Left hindlimb (tissue), 1 donor: ENCODE measurements around the gene NGB.
"Not testable (repeated sequence)": the region's sequence is repeated elsewhere in the genome, so short reads cannot be mapped to it uniquely, and the experiment has no call there.

Experiments used
- DNase-seq: peaks from one replicate; pipeline ENCODE4 v3.0.0-alpha.2; 2018

Gene NGB

GRCh38 chr14:77271113-77271710, at the start of gene NGB:
Gene NGB (minus strand): TSS chr14:77271206. CDS start chr14:77270937, 269 bp downstream.
- DNase-seq: no peak

DNA sequence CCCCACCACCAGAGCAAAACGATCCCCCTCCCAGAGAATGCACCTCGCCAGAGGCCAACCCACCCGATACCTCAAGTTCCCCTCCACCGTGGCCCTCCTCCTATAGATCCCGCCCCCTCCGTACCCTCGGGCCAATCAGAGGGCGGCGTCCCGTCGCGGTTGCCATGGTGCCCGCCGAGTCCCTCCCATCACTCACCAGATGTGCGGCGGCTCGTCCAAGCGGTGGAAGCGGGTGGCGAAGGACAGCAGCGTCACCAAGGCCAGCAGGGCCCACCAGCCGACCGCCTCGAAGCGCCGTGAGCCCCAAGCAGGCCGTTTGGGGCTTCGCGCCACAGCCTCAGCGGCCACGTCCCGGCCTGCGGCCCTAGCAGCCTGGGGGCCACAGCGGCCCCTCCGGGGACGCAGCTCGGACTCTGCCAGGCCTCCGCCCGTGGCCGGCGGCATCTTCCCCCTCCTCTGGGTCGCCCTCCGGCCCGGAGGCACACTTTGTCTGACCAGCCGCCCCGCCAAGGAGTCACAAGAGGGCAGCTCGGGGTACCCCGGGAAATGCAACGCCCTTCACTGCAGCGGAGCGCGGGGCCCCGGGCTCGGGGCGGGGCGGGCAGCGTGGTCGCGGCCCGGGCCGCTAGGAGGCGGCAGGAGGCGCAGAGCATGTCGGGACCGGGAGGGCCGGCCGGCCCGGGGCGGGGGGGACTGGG, 49.4 kb upstream of the NGB start, which contains the start of gene POMT2:
Gene POMT2 (minus strand): TSS at position 646 of the 698 bp plus-strand sequence. CDS start 202 bp downstream, at position 444.
- peak; percentile 96 for DNase-seq

DNA sequence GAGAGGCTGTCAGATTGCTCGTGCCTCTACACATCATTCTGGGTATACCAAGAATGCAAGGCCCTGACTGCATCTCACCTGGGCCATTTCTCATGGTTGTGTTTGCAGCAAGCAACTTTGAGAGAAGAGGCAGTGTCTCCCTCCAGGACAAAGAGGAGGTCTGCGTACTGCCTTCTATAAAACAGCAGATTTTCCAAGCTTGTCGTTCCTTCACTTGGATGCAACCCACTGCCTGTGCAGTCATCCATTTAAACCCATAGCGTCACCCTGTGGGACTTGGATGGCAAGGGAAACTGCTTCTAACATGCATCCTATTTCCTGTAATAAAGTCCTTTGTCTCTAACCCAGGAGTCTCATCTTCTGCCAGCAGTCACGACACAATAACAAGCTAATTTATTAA, 48.4 kb upstream of the NGB start:
- DNase-seq: no peak

GRCh38 chr14:77318756-77319155, 47.8 kb upstream of the NGB start:
- DNase-seq: not testable (repeated sequence)

DNA sequence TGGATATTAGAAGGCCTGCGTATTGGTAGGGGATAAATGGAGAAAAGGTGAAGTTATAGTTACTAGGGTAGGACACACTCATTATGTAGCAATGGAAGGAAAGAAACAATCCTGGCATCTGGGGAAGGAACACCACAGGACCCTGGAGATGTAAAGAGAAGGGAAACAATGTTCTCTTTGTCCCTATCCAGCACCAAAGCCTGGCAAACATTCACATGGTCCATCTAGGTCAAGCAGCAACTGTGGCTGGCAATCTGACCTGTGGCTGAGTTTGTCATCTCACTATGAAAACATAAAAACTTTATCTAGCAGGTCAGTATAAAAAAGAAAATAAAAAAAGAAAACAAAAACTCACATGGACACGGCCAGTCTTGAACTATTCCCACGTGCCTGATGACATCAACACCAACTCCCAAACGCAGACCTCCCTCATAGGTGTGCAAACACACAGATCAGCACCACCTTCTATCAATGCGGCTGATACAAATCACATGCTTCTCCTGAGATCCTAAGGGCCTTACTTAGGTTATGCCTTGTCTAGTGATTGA, 47.1 kb upstream of the NGB start:
- DNase-seq: no peak

DNA sequence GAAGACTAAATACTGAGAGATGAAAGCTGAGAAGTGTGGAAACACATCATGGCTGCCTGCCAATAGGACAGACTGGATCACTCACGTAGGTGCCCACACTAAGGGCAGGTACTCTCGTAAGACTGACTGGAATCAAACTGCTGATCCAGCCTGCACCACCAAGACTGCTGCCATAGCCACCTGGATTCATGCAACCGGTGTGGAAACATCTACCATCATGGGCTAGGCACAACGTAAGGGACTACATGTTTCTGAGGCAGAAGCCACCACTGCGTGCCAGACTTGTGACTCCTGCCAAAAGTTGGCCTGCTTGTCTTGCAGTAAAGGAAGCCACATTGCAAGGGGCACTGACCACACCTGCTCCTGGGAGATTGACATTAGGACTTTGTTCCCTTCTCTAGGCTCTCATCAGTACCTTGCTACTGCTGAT, 45.9 kb upstream of the NGB start:
- no peak for DNase-seq

GRCh38 chr14:77316195-77316505, 45.1 kb upstream of the NGB start:
- DNase-seq: no peak

DNA sequence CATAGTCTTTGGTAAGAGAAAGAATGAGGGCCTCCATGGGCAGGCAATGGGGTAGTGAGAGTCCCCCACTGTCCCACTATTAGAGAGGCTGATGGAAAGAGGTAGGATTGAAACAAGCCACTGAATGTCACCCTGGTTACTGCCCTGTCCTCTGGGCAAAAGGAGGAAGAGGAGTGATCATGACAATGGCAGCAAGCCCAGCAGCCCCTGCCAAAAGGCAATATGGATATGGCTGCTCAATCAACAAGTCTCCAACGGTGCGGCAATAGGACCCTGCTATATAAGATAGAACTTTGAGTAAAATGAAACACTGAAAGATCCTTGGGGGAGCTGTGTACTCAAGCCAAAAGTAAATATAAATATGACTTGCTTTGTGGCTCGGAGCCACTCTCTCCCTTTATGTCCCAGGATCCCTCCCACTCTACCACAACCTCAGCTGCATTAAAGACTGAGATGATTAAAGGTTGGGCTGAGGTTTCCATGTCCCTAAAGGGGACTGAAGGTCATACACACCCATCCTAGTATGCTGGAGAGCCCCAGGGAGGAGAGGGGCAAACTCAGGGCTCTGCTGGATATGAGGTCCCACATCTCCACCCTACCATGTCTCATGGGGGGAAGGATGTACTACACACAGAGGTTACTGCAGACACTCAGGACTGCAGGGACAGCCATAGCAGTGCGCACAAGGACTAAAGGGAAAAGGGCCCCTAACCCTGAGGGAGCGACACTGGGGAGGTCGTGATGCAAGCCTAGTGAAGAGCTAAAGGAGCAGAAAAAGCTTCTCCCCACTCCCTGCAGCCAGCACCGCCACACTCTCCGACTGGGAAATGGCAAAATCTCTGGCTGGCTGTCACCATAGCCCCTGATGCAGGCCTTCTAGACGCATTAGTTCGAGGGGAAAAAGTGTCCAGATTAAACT, 43.8 kb upstream of the NGB start:
- peak; percentile 52 for DNase-seq

GRCh38 chr14:77314043-77314442, 43.0 kb upstream of the NGB start:
- DNase-seq: no peak

GRCh38 chr14:77313371-77313770, 42.4 kb upstream of the NGB start:
- DNase-seq: no peak

GRCh38 chr14:77311217-77311616, 40.2 kb upstream of the NGB start:
- no peak for DNase-seq

DNA sequence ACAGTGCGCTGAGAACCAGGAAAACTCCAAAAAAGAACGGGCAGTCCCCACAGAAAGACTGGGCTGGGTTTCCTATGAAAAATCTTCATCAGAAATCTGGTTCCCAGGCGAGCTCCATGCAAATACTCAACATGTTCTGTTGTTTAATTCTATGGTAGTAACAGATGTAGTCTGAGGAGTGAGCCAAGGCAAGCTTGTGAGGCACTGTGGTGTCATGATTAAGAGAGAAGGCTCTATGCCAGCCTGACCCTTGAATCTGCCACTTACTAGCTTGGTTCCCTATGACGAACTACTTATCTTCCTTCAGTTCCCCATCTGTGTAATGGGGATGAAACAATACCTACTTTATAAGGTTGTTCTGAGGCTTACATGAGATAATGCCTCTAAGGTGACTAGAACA, 39.0 kb upstream of the NGB start:
- no peak for DNase-seq

GRCh38 chr14:77309131-77309530, 38.1 kb upstream of the NGB start:
- DNase-seq: no peak

DNA sequence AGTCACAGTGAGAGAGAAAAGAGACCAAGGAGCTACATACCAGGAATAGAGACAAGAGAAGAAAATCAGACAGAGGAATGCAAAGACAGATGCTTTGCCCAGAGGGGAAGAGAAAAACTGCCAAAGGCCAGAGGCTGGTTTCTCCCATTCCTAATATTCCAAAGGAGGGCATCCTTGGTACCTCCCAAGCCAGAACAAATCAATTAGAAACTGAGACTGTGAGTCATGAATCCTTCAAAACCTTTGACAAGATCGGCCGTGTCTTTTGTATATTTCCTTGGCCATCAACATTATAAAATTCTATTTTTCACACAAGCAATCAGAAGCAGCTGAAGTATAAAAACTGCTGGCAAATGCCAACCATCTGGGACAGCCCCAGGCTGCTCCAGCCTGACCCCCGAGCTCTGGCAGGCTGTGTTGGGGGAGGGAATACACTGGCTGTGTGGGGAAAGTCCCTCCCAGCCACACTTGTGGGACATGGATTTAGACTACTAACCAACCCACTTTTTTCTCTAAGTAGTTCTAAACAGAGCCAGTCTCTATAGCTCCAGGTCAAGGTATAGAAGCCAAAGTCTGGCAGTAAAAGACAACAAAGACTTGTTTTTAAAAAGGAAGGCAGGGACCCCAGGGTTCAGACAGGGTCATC, 36.0 kb upstream of the NGB start:
- peak; percentile 69 for DNase-seq

GRCh38 chr14:77306416-77306815, 35.4 kb upstream of the NGB start:
- DNase-seq: no peak

DNA sequence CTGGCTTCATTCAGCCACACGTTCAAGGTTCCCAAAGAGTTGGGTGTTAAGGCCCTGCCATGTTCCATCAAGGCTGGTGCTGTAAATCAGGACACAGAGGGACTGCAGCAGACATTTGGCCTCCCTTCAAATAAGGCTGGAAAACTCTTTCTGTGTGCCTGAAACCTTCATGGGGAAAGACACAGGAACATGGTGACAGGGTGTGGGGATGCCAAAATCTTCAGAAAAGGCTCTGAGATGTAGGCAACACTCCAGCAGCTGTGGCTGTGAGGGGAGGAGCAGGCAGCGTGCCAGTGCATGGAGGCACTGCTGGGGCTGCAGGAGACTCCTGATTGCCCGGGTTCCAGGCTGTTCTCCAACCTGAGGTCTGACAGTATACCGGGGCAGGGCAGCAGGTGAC, 34.7 kb upstream of the NGB start:
- DNase-seq: peak; percentile 58

DNA sequence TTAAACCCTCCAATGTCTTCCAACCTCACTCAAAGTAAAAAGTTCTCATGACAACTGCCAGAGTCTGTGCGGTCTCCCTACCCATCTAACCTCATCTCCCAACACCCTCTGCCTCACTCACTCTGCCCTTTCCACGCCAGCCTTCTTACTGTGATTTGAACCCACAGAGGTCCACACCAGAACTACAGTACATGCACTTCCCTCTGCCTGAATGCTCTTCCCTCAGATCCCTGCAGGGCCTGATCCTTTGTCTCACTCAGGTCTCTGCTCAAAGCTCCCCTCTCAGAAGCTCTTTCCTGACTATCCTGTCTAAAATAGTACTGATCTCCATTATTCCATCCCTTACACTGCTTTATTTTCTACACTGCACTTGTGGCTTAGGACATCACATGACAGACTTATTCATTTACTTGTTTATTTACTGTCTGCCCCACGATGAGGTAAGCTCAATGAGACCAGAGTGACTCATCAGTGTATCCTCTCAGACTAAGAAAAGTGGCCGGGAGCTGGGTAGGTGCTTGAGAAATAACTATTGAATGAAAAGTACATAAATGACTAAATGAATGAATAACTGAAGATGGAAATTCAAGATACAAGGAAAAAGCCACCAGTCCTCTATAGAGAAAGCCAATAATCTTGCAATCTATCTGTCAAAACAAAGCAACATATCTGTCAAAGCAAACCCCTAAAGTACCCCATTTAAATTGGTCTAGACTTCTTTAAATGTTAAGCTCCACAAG, 32.6 kb upstream of the NGB start:
- no peak for DNase-seq

DNA sequence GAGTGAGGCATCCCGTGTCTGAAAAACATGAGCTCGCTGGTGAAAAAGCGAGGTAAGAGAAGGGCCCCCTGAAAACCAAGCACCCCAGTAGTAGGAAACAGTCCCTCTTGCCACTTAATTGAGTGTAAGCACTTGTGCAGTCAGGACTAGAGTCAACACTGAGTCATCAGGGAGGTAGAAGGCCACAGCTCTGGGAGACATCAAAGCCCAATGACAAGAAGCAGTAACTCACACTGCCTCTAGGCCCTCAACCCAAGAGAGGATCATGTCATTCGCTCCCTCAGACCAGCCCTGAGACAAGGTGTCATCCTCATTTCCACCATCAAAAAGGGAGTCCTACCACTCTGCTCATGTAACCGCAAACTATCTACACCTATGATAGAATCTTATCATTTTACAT, 31.9 kb upstream of the NGB start:
- no peak for DNase-seq

GRCh38 chr14:77301103-77301502, 30.1 kb upstream of the NGB start:
- peak; percentile 84 for DNase-seq

- DNase-seq: no peak
Observed at GRCh38 chr14:77299771-77300170, 28.8 kb upstream of the NGB start.

DNA sequence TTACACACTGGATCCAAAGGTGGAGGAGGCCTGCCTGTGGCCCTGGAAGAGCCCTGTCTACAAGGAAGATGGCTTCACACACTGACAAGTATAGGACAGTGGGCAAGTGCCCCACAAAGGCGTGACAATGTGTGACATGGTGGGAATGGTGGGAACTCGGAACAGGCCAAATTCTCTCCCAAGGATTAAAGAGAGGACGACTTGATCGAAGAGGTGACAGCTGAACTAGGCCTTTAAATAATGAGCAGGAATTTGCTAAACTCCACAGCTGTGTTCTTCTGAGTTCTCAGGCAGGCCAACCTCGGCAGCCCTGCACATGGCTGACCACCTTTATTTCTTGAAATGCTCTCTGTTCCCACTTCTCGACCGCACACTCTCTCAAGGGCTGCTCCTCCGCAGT, 25.9 kb upstream of the NGB start:
- DNase-seq: no peak

GRCh38 chr14:77296155-77296554, 25.1 kb upstream of the NGB start:
- no peak for DNase-seq
